Fibroblast of skin of left quadriceps (primary cell): ENCODE results near the gene MYBPC3.

ENCODE experiments used
- DNase-seq, 2 experiments: peaks; one replicate each; pipeline ENCODE4 v3.0.0-alpha.2; 2013; ENCODE audit warnings: low read depth in 2 of 2

The MYBPC3 gene

GRCh38 chr11:47384498-47384897 is 32.0 kb upstream of the MYBPC3 start:
- no peak for DNase-seq

DNA sequence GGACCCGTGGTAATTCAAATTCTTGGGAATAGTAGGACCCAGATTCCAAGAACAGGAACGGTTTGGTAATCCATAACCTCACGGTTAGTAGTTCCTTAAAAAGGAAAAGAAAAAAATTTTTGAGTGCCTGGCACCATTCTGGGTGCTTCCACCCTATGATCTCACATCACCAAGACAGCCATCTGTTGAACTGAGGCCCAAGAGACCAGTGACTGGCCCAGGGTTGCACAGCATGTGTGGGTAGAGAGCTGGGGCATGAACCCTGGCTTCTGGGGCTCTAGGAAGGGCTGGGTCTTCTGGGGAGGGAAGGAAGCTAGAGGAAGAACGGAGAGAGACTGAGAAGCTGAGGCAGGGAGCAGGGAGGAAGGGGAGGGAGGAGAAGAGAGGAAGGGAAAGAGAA is 30.6 kb upstream of the MYBPC3 start:
- no peak for DNase-seq

DNA sequence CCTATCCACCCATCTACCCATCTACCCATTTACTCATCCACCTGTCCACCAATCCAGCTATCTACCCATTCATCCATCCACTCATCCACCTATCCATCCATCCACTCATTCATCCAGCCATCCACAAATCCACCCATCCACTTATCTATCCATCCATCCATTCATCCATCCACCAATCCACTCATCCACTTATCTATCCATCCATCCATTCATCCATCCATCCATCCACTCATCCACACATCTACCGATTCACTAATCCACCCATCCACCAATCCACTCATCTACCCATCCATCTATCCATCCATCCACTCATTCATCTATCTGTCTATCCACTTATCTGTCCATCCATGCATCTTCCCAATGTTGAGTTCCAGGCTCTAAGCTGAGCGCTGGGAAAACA is 27.6 kb upstream of the MYBPC3 start:
- DNase-seq: no peak

DNA sequence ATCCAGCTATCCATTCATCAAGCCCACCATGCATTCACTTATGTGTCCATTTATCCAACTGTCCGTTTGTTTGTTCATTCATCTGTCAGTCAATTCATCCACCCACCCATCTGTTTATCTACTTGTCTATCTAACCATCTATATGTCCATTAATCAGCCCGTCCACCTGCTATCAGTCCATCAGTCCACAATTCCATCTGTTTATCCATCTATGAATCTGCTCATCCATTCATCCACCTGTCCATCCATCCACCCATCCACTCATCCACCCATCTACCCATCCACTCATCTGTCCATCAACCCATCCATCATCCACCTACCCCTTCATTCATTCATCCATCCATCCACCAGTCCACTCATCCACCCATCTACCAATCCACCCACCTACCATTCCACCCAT is 26.8 kb upstream of the MYBPC3 start:
- DNase-seq: no peak

DNA sequence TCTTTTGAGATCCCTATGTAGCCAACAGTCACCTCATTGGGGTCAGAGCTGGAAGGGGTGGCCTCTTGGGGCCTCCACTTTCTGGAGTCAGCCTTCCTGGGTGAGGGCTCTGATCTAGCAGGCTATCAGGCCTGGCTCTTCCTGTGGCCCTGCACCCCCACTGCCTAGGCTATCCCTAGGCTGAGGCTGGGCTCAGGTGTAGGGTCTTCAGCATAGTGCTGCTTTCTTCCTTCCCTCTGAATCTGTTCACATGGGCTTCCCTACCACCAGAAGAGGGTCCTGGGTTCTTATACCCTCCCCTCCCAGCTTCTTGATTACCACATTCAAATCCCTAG is 26.3 kb upstream of the MYBPC3 start:
- DNase-seq: no peak

GRCh38 chr11:47378010-47378835 is 25.7 kb upstream of the MYBPC3 start, which contains the start of gene SPI1:
Gene SPI1 (minus strand): TSS chr11:47378547. CDS start chr11:47378353, 194 bp downstream.
- no peak for DNase-seq

DNA sequence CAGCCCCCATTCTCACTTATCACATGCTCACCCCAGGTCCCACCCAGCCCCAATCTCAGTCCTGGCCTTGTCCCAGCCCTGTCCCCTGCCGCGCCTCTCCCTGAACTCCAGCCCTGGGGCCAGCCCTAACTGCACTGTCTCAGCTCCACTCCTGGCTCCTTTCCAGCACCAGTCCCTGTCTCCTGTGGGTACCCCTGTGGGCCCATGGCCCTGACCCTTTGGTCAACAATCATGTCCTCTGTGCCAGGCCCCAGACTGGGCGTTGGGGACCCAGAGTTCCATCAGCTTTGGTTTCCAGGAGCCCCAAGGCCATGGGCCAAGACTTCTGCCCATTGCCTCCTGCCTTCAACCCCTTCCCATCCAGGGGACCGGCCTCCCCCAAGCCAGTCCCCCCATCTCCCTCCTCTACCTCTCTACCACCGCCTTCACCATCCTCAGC is 25.1 kb upstream of the MYBPC3 start:
- no peak for DNase-seq

DNA sequence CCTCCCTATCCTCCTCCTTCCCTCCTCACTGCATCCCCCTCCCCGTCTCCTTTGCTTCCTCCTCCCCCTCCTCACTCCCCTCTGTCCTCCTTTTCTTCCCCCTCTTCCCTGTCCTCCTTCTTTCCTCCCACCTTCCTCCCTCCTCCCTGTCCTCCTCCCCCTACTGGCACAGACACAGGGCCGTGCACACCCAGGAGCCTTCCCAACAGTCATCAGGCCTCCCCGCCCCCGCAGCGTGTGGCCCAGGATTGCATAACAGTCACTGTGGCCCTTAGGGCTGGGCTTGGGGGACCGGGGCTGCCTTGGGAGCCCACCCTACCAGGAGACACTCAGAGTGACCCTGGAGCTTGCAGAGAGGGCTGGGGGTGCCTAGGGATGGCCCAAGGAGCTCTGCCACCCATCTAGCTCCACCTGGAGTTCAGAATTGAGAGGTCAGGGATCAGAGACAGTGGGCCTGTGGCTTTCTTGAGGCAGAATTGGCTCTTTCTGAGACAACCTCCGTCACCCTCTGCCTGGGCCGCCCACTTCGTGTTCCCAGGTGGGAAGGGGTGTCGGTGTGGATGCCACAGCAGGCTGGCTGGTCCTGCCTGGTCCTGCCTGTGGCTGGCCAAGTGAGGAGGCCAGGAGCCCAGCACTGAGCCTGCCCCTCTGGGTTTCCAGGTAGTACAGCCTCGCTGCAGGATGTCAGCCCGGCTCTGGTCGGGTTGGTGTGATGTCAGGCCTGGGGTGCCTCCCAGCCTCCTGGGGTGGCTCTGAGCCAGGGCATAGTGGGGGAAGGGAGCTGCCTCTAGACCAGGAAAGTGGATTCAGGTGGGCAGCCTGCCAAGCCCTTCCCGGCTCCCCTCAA is 24.2 kb upstream of the MYBPC3 start:
- DNase-seq: no peak

DNA sequence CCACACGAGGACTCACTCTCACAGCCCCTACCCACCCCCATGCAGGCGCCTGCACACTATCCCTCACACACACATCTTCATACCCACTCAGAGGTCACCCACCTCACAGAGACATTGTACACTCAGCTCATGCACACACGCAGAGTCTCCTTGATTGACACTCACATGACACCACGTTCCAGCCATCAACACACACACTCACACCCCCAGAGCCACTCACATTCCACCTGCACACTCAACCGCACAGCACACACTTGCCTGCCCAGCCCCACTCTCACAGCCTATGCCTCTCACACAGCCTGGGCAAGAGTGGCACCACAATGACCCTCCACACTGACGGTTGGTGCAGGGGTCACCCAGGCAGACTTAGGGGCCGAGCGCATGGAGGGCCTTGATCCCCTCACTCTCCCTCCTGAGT is 23.6 kb upstream of the MYBPC3 start:
- DNase-seq: no peak

- DNase-seq: no peak
Measured at GRCh38 chr11:47375546-47376085, 23.1 kb upstream of the MYBPC3 start.

DNA sequence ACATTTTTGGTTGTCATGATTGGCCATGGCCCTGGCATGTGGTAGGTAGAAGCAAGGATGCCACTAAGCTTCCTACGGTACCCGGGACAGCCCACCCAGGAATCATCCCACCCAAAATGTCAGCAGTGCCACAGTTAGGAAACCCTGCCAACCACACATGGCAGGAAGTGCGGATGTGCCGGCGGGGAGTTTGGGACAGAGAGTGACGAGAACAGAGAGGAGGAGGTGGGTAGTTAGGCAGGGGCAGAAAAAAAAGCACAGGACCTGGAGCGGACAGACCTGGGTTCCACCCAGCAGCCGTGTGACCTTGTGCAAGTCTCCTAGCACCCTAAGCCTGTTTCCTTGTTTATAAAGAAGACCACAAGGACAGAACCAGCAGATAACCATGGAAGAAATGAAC is 22.5 kb upstream of the MYBPC3 start:
- no peak for DNase-seq

DNA sequence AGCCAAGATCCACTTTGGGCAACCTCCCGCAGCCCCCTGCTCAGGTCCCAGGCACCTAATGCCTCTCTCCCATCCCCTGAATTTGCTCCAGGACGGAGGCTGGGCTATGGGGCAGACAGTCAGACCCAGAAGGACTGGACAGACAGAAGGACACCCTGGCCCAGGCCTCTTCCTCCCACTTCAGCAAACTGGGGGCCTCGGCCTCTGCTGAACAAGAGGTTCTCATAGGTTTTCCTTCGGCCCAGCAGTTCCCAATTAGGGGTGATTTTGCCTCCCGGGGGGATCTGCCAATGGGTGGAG is 22.2 kb upstream of the MYBPC3 start:
- DNase-seq: no peak

DNA sequence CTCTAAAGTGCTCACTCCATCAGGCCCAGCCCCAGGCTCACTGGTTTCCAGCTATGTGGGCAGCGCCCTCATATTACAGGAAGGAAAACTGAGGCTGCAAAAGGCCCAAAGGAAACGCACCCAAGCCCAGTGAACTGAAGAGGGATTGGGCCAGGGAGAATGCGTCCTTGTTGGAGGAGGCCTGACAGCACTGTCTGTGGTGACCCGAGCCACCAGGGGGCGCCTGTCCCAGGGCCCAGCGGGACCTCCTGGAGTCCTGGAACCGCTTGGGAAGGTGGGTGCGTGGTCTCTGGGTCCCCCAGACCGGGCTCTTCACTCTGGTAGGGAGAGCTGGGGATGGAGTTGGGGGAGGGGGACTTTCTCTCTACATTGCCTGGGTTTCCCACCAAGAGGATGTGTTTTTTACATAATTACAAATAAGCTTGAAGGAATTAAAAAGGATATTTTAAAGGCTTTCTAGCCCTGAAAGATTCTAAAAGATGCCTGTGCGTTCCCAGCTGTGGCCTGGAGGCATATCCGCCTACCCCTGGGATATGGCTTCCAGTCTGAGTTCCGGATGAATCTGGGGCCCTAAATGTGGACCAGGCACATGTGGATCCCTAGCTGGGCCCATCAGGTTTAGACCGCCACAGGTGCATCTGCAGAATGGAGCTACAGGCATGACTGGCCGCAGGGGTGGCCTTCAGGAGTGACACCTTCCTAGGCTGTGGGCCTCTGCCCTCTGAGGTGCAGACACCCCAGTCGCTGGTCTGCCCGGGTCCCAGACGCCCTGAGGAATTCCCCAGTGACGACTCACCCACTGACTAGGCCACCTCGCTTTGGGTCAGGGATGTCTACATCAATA is 21.6 kb upstream of the MYBPC3 start:
- peak; percentile 36 to 42 for DNase-seq

DNA sequence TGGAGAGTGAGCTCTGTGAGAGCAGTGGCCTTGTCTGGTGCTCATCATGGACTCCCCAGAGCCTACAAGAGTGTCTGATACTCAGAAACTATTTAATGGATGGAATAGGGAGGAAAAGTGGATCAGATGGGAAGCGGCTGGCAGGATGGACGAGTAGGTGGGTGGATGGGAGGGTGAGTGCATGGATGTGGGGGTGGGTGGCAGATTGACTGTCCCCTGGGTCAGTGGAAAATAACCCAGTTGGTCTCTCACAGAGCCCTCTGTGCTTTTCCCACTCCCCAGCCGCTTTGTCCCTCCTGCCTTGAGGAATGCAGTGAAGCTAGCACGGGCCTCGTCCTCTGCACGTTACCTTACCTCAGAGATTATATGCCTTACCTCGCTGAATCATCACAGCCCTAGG is 19.9 kb upstream of the MYBPC3 start:
- no peak for DNase-seq

GRCh38 chr11:47369676-47370075 is 17.2 kb upstream of the MYBPC3 start:
- DNase-seq: no peak

GRCh38 chr11:47366020-47366490 is 13.6 kb upstream of the MYBPC3 start:
- DNase-seq: no peak

GRCh38 chr11:47361419-47361818 is 8.9 kb upstream of the MYBPC3 start:
- DNase-seq: no peak

GRCh38 chr11:47360341-47360740 is 7.8 kb upstream of the MYBPC3 start:
- no peak for DNase-seq

GRCh38 chr11:47359586-47359985 is 7.1 kb upstream of the MYBPC3 start:
- DNase-seq: no peak

DNA sequence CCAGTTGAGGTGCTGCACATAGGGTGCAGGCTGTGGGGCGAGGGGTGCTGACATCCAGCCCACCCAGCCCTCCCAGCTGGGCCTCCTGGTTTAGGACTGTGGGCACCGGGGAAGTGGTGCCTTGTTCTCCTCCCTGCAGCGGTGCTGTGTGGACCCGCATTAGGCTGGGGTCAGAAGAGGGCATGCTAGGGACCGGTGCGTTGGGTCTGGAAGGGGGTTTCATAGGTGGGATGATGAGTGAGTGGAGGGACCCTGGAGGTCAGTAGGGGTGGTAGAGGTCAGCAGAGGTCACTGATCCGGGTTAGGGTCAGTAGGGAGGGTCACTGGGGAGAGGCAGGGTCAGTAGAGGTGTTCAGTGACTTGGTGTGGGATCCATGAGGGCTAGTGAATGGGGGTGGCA is 6.7 kb upstream of the MYBPC3 start:
- DNase-seq: no peak

DNA sequence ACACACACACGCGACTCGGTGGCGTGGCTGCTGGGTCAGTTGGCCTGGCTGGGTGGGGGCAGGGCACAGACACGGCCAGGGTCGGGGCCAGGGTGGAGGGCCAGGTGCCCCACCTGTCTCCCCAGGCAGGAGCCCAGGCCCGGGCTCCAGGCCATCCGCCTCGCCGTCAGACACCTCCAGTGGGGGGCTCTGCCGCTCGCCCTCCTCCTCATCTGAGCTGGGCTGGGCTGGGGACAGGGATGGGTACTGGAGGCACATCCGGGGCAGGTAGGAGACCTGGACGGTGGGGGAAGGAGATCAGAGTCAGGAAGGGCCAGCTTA is 6.2 kb upstream of the MYBPC3 start:
- no peak for DNase-seq
